Liver (tissue), 3 donors: ENCODE measurements around the gene KMT5C.

Source experiments
- CTCF ChIP-seq: fragments of 150-350 bp; IDR thresholded peaks from 2 replicates; pipeline ENCODE4 v1.5.1; 2017; ENCODE audit warnings: improper control_type of control experiment, low read depth, low read length; ENCODE audit not compliant: missing input control
- FOXA1 ChIP-seq: IDR thresholded peaks from 2 replicates; pipeline ENCODE4 v1.6.1; 2016; ENCODE audit warnings: antibody characterized with exemption
- GABPA ChIP-seq, 2 donors: IDR thresholded peaks in 1 of 2; conservative IDR thresholded peaks in 1 of 2; 2 replicates each; pipeline ENCODE4 v1.6.1; 2016; ENCODE audit warnings: antibody characterized with exemption in 2 of 2, mild to moderate bottlenecking in 1 of 2, moderate library complexity in 1 of 2
- HNF4A ChIP-seq, 2 donors: conservative IDR thresholded peaks; 2 replicates each; pipeline ENCODE4 v1.6.1; 2016; ENCODE audit warnings: antibody characterized with exemption in 2 of 2, mild to moderate bottlenecking in 2 of 2
- JUND ChIP-seq, 2 donors: IDR thresholded peaks; 2 replicates each; pipeline ENCODE4 v1.6.1; 2016; ENCODE audit warnings: antibody characterized with exemption in 2 of 2
- MAX ChIP-seq: IDR thresholded peaks from 2 replicates; pipeline ENCODE4 v1.6.1; 2016; ENCODE audit warnings: antibody characterized with exemption
- RAD21 ChIP-seq, 2 donors: IDR thresholded peaks; 2 replicates each; pipeline ENCODE4 v1.6.1; 2016; ENCODE audit warnings: antibody characterized with exemption in 2 of 2, mild to moderate bottlenecking in 2 of 2
- REST ChIP-seq: IDR thresholded peaks from 2 replicates; pipeline ENCODE4 v1.6.1; 2016; ENCODE audit warnings: antibody characterized with exemption, mild to moderate bottlenecking
- SP1 ChIP-seq: IDR thresholded peaks from 2 replicates; pipeline ENCODE4 v1.6.1; 2018; ENCODE audit warnings: antibody characterized with exemption, mild to moderate bottlenecking
- TAF1 ChIP-seq: conservative IDR thresholded peaks from 2 replicates; pipeline ENCODE4 v1.6.1; 2016; ENCODE audit warnings: antibody characterized with exemption, mild to moderate bottlenecking
- YY1 ChIP-seq: IDR thresholded peaks from 2 replicates; pipeline ENCODE4 v1.6.1; 2016; ENCODE audit warnings: antibody characterized with exemption, mild to moderate bottlenecking
- donor health status: healthy.
- donor health status: healthy.

- TF ChIP-seq CTCF (no peak), RAD21 (IDR thresholded peaks at IDR 0.05) (no peak), JUND (IDR thresholded peaks at IDR 0.05) (no peak), REST (no peak), MAX (no peak), GABPA (IDR thresholded peaks at IDR 0.05 in 1 of 2, conservative IDR thresholded peaks at IDR 0.05 in 1 of 2) (no peak), TAF1 (no peak), FOXA1 (no peak), SP1 (no peak), YY1 (no peak), HNF4A (conservative IDR thresholded peaks at IDR 0.05) (no peak)
Measured at GRCh38 chr19:55312621-55313512, 26.8 kb upstream of the KMT5C start.
